GM23248 (cell line): Measurements from ENCODE around the gene TIGD2. TPM values are rescaled to one million over a fixed set of nuclear protein-coding genes. Genes with fewer than 3 reads are reported as not detected.

ENCODE experiments used
- DNase-seq: peaks from one replicate; pipeline ENCODE4 v3.0.0-alpha.2; 2015
- H2AFZ ChIP-seq: fragments of 200-600 bp; sonication (generic); 2 replicates; pipeline ENCODE4 v1.6.1; 2016; ENCODE audit warnings: antibody characterized with exemption
- H3F3A ChIP-seq: fragments of 200-600 bp; sonication (generic); 2 replicates; pipeline ENCODE4 v1.6.1; 2016; ENCODE audit warnings: mild to moderate bottlenecking, antibody characterized with exemption, mixed run types; ENCODE audit not compliant: insufficient read depth
- H3K27ac ChIP-seq: fragments of 200-600 bp; sonication (generic); 2 replicates; pipeline ENCODE4 v1.5.1; 2016; ENCODE audit warnings: mild to moderate bottlenecking
- H3K27me3 ChIP-seq: fragments of 200-600 bp; sonication (generic); replicated peaks from 2 replicates; pipeline ENCODE4 v1.6.1; 2016; ENCODE audit warnings: mild to moderate bottlenecking; ENCODE audit not compliant: insufficient read depth
- H3K36me3 ChIP-seq: fragments of 200-600 bp; sonication (generic); 2 replicates; pipeline ENCODE4 v1.6.1; 2016; ENCODE audit warnings: low read depth, mild to moderate bottlenecking
- H3K4me1 ChIP-seq: fragments of 200-600 bp; sonication (generic); 2 replicates; pipeline ENCODE4 v1.6.1; 2016; ENCODE audit warnings: mild to moderate bottlenecking; ENCODE audit not compliant: insufficient read depth
- H3K4me2 ChIP-seq: fragments of 200-600 bp; sonication (generic); one replicate; pipeline ENCODE4 v1.6.1; 2016; ENCODE audit warnings: mild to moderate bottlenecking; ENCODE audit not compliant: unreplicated experiment
- H3K4me3 ChIP-seq: fragments of 200-600 bp; sonication (generic); 2 replicates; pipeline ENCODE4 v1.5.1; 2016; ENCODE audit warnings: mild to moderate bottlenecking
- H3K79me2 ChIP-seq: fragments of 200-600 bp; sonication (generic); 2 replicates; pipeline ENCODE4 v1.6.1; 2016; ENCODE audit warnings: mild to moderate bottlenecking; ENCODE audit not compliant: insufficient read depth
- H3K9ac ChIP-seq: fragments of 200-600 bp; sonication (generic); 2 replicates; pipeline ENCODE4 v1.6.1; 2016; ENCODE audit warnings: mild to moderate bottlenecking
- H3K9me2 ChIP-seq: fragments of 200-600 bp; sonication (generic); 2 replicates; pipeline ENCODE4 v1.6.1; 2016; ENCODE audit warnings: mixed run types, mild to moderate bottlenecking, moderate library complexity; ENCODE audit not compliant: insufficient read depth
- H3K9me3 ChIP-seq: fragments of 200-600 bp; sonication (generic); one replicate; pipeline ENCODE4 v1.6.1; 2017; ENCODE audit warnings: low read depth
- H4K20me1 ChIP-seq: fragments of 200-600 bp; sonication (generic); 2 replicates; pipeline ENCODE4 v1.6.0; 2016; ENCODE audit not compliant: insufficient read depth
- EZH2 ChIP-seq: fragments of 200-600 bp; sonication (generic); IDR thresholded peaks from 2 replicates; pipeline ENCODE4 v1.6.1; 2018; ENCODE audit warnings: antibody characterized with exemption, mild to moderate bottlenecking; ENCODE audit not compliant: insufficient read depth, poor library complexity, severe bottlenecking
- EZH2phosphoT487 ChIP-seq: fragments of 200-600 bp; sonication (generic); IDR thresholded peaks from 2 replicates; pipeline ENCODE4 v1.6.1; 2018; ENCODE audit warnings: antibody characterized with exemption, moderate library complexity, mild to moderate bottlenecking, low read depth; ENCODE audit not compliant: insufficient read depth
- WGBS, 2 experiments: methylation state at CpG; one replicate each; pipeline ENCODE4 v1.1.6; 2015 to 2017; ENCODE audit warnings: low lambda C conversion rate in 2 of 2, low coverage in 1 of 2; ENCODE audit errors: missing lambda C conversion rate in 2 of 2; 5-methylcytosine and 5-hydroxymethylcytosine counted together
- in situ Hi-C: fragments of 300-500 bp; cut with MboI; formaldehyde crosslinking; loops from 2 replicates; pipeline ENCODE4 v1.15.0; 2020
- polyA plus RNA-seq: library from polyadenylated mRNA; unstranded; fragments of >200 nt; fragmentation: Nextera tagmentation; extraction: Ambion mirVana; gene quantifications from 2 replicates; pipeline ENCODE4 v1.2.1, GENCODE V29; 2016
- total RNA-seq: library from RNA; depleted of rRNA; stranded (reverse); fragments of >200 nt; shearing (Covaris generic); gene quantifications from 2 replicates; pipeline ENCODE4 v1.2.3, GENCODE V29; 2014

TIGD2 gene
- total and polyA plus RNA-seq, 2 experiments from 2014 or later: 7.6 to 9.9 TPM

DNA sequence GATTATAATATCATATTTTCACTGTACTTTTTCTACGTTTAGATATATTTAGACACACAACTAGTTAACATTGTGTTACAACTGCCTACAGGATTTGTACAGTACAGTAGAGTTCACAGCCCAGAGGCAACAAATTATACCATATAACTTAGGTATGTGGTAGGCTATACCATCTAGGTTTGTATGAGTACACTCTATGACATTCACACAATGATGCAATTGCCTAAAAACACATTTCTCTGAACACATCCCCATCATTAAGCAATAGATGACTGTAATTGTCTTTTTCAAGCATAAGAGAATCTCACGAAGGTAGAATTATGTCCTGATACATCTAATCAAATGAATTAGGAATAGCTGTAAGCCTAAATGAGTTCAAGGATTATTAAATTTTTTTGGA lies 12.3 kb upstream of the TIGD2 start:
- Histone ChIP-seq H3K79me2 (no peaks in the 10 kb centered on the region), H3K27me3 (0 out of 2 replicates have a peak, but pooled peaks cover 3% of the 10 kb centered on the region), H3F3A (no peaks in the 10 kb centered on the region), H3K9me2 (peaks cover 6% of the 10 kb centered on the region; the same call in 1 of the 2 replicates), H3K4me2 (no peak overlapping the region), H3K36me3 (no peaks in the 10 kb centered on the region), H3K4me1 (no peaks in the 10 kb centered on the region), H3K4me3 (no peak overlapping the region), H2AFZ (no peak overlapping the region), H3K9me3 (no peaks in the 10 kb centered on the region), H4K20me1 (no peaks in the 10 kb centered on the region), H3K27ac (no peak overlapping the region), H3K9ac (no peak overlapping the region)
- peak; percentile 39 for DNase-seq
- in situ Hi-C loops: no loop called here
- WGBS, 2 experiments: 34 to 42% methylated on average over 2 of the region's 2 CpGs
- no peak for TF ChIP-seq EZH2phosphoT487
- no peak for TF ChIP-seq EZH2

DNA sequence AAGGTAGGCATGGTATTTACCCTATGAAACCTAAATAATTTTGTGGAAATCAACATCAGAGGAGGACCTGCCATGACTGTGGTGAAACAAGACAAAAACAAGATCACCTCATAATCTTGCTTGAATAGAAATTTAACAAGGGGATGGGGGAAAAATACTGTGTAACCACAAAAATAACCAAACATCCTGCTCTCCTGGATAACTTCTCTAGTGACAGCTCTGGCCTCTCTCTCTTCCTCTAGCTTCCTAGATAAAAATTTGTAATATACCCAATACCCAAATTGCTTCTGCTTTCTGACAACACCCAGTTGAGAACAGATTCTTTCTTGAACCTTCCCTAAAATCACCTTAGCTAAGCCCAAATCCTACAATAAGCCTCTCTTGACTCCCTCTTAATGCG lies 11.9 kb upstream of the TIGD2 start:
- Histone ChIP-seq H3K4me3 (no peak overlapping the region), H3K79me2 (no peaks in the 10 kb centered on the region), H3F3A (no peaks in the 10 kb centered on the region), H3K36me3 (no peaks in the 10 kb centered on the region), H3K9me2 (peaks cover 6% of the 10 kb centered on the region; the same call in 1 of the 2 replicates), H3K9me3 (no peaks in the 10 kb centered on the region), H3K4me2 (no peak overlapping the region), H4K20me1 (no peaks in the 10 kb centered on the region), H3K9ac (no peak overlapping the region), H2AFZ (no peak overlapping the region), H3K27ac (no peak overlapping the region), H3K27me3 (0 out of 2 replicates have a peak, but pooled peaks cover 4% of the 10 kb centered on the region), H3K4me1 (no peaks in the 10 kb centered on the region)
- no peak for DNase-seq
- in situ Hi-C loops: no loop called here
- TF ChIP-seq EZH2 (no peak), EZH2phosphoT487 (no peak)
- 86 to 100% methylated on average over 1 of the region's 1 CpG for WGBS, 2 experiments

DNA sequence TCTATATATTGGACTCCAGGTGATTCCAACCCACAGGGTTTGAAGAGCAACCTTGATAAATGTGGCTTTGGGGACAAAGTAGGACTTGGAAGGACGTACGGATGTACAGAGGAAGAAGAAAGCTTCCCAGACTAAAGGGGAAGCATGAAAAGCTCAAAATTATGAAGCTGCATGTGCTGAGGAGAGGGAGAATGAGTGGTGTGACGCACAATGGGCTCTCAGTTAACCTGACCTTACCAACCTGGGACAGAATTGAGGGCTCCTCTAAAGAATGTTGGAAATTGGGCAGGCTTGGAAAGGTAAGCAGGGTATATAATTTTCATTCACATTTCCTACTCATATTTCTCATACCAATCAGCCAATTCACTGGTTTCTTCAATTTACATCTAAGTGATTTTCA lies 10.5 kb upstream of the TIGD2 start:
- no peak for TF ChIP-seq EZH2phosphoT487
- TF ChIP-seq EZH2: no peak
- in situ Hi-C loops: no loop called here
- Histone ChIP-seq H3K36me3 (no peaks in the 10 kb centered on the region), H3K4me1 (no peaks in the 10 kb centered on the region), H3K4me3 (no peak overlapping the region), H3F3A (no peaks in the 10 kb centered on the region), H3K4me2 (no peak overlapping the region), H3K79me2 (no peaks in the 10 kb centered on the region), H3K9ac (no peak overlapping the region), H3K9me2 (peaks cover 6% of the 10 kb centered on the region; the same call in 1 of the 2 replicates), H3K27me3 (0 out of 2 replicates have a peak, but pooled peaks cover 4% of the 10 kb centered on the region), H3K9me3 (no peaks in the 10 kb centered on the region), H2AFZ (no peak overlapping the region), H3K27ac (no peak overlapping the region), H4K20me1 (no peaks in the 10 kb centered on the region)
- 31% methylated on average over 3 of the region's 3 CpGs for WGBS, 2 experiments
- no peak for DNase-seq

DNA sequence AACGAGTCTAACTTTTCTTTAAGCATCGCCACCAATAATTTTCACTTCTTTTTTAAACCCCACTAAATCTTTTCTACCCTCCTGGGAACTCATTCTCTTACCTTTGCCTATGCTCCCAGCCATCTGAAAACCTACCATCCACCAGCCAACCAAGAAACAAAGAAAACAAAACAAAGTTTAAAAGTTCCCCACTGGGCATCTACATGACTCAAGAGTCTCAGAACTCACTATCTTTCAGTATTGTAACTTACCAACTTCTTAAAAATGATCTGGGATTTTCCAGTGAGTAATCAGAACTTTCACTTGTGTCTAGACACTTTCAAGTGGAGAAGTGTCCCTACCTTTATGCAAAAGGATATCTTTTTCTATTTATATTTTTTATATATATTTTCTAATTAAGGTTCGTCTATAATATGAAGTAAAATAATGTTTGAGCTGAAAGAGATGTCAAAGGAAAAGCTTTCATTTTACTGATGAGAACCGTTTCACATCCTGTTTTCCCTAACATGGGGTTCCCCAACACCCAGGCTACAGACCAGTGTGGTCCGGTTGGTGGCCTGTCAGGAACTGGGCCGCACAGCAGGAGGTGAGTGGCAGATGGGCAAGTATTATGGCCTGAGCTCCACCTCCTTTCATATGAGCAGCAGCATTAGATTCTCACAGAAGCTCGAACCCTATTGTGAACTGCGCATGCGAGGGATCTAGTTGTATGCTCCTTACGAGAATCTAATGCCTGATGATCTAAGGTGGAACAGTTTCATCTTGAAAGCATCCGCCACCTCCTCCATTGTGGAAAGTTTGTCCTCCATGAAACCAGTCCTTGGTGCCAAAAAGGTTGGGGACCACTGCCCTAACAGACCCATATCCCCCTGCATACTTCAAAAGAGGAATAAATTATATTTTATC lies 9.8 kb upstream of the TIGD2 start:
- no peaks in the 10 kb centered on the region for H4K20me1 ChIP-seq
- no peaks in the 10 kb centered on the region for H3F3A ChIP-seq
- H3K36me3 ChIP-seq: no peaks in the 10 kb centered on the region
- H3K9ac ChIP-seq: no peak overlapping the region
- in situ Hi-C loops: no loop called here
- H3K27me3 ChIP-seq: 0 out of 2 replicates have a peak, but pooled peaks cover 4% of the 10 kb centered on the region
- 79% methylated on average over 11 of the region's 11 CpGs for WGBS, 2 experiments
- no peak for DNase-seq
- no peak overlapping the region for H3K4me2 ChIP-seq
- H3K27ac ChIP-seq: no peak overlapping the region
- H3K4me3 ChIP-seq: no peak overlapping the region
- H3K79me2 ChIP-seq: no peaks in the 10 kb centered on the region
- H3K9me3 ChIP-seq: no peaks in the 10 kb centered on the region
- TF ChIP-seq EZH2 (no peak), EZH2phosphoT487 (no peak)
- H2AFZ ChIP-seq: no peak overlapping the region
- H3K4me1 ChIP-seq: no peaks in the 10 kb centered on the region
- peaks cover 6% of the 10 kb centered on the region; the same call in 1 of the 2 replicates for H3K9me2 ChIP-seq
